CD4-positive, alpha-beta T cell treated with Interleukin-10 for 1 hour (primary cell): Measurements from ENCODE around the gene GSAP.
"Not testable (repeated sequence)": the region's sequence is repeated elsewhere in the genome, so short reads cannot be mapped to it uniquely, and the experiment has no call there.

Experiments
- DNase-seq: peaks from one replicate; pipeline ENCODE4 v3.0.0-alpha.2; 2020

GSAP gene

GRCh38 chr7:77415823-77416620 is at the start of gene GSAP:
GSAP (minus strand) TSS chr7:77416349; CDS start chr7:77416321, 28 bp downstream.
- DNase-seq: peak; percentile 57

- no peak for DNase-seq
These were observed 49.1 kb upstream of the GSAP start for GRCh38 chr7:77465256-77465655.

GRCh38 chr7:77464589-77464988 is 48.4 kb upstream of the GSAP start:
- no peak for DNase-seq

GRCh38 chr7:77463632-77464031 is 47.5 kb upstream of the GSAP start:
- DNase-seq: not testable (repeated sequence)

GRCh38 chr7:77461842-77462241 is 45.7 kb upstream of the GSAP start:
- no peak for DNase-seq

GRCh38 chr7:77461246-77461645 is 45.1 kb upstream of the GSAP start:
- no peak for DNase-seq

- DNase-seq: peak; percentile 6
These were observed 43.9 kb upstream of the GSAP start for GRCh38 chr7:77460057-77460486.

- no peak for DNase-seq
These were observed 43.2 kb upstream of the GSAP start for GRCh38 chr7:77459311-77459726.

- no peak for DNase-seq
These were observed 42.6 kb upstream of the GSAP start for GRCh38 chr7:77458786-77459185.

GRCh38 chr7:77457779-77458178 is 41.6 kb upstream of the GSAP start:
- no peak for DNase-seq

- DNase-seq: no peak
These were observed 40.5 kb upstream of the GSAP start for GRCh38 chr7:77456696-77457095.

GRCh38 chr7:77455321-77455720 is 39.2 kb upstream of the GSAP start:
- DNase-seq: no peak

- no peak for DNase-seq
These were observed 38.7 kb upstream of the GSAP start for GRCh38 chr7:77454802-77455201.

GRCh38 chr7:77453531-77453930 is 37.4 kb upstream of the GSAP start:
- DNase-seq: no peak

- DNase-seq: not testable (repeated sequence)
These were observed 35.8 kb upstream of the GSAP start for GRCh38 chr7:77451950-77452349.

GRCh38 chr7:77450613-77451012 is 34.5 kb upstream of the GSAP start:
- no peak for DNase-seq

GRCh38 chr7:77450054-77450453 is 33.9 kb upstream of the GSAP start:
- DNase-seq: no peak

- no peak for DNase-seq
These were observed 31.5 kb upstream of the GSAP start for GRCh38 chr7:77447616-77448015.

- no peak for DNase-seq
These were observed 28.0 kb upstream of the GSAP start for GRCh38 chr7:77444123-77444522.

GRCh38 chr7:77443042-77443441 is 26.9 kb upstream of the GSAP start:
- no peak for DNase-seq

GRCh38 chr7:77442636-77443035 is 26.5 kb upstream of the GSAP start:
- no peak for DNase-seq

- no peak for DNase-seq
These were observed 24.9 kb upstream of the GSAP start for GRCh38 chr7:77441046-77441445.

GRCh38 chr7:77439572-77439971 is 23.4 kb upstream of the GSAP start:
- no peak for DNase-seq

- no peak for DNase-seq
These were observed 22.0 kb upstream of the GSAP start for GRCh38 chr7:77438131-77438530.
